A549 (cell line): ENCODE measurements around the gene KLF6. TPM values are rescaled to one million over a fixed set of nuclear protein-coding genes. Genes with fewer than 3 reads are reported as not detected.

ENCODE experiments used
- ATAC-seq, 2 experiments: fragments of 200-7000 bp in 1 of 2; fragments of >200 bp in 1 of 2; cut with Nextera tagmentation in 1 of 2; cut with Tn5 transposase in 1 of 2; 3 replicates each; pipeline versions ENCODE4 v1.8.0 to v1.9.1; 2018 to 2020; ENCODE audit warnings: mild to moderate bottlenecking in 1 of 2, moderate library complexity in 1 of 2
- CTCF ChIA-PET: fragments of 300-600 bp; sonication (Branson Sonifier 250); formaldehyde crosslinking; extraction: SDS; loops from one replicate; lab custom pipeline; 2021; ENCODE audit warnings: antibody characterized with exemption, inconsistent platforms; lab: Yijun Ruan, JAX
- POLR2A ChIA-PET: fragments of 350-600 bp; formaldehyde crosslinking; extraction: SDS; loops from one replicate; lab custom pipeline; 2021; ENCODE audit warnings: antibody characterized with exemption, inconsistent platforms; lab: Yijun Ruan, JAX
- DNase-seq, 2 experiments: peaks; one replicate each; pipeline versions ENCODE4 v3.0.0 to v3.0.0-alpha.2; 2011 to 2016; ENCODE audit warnings: low read depth in 1 of 2, low spot score in 1 of 2
- FAIRE-seq: peaks from 2 replicates; lab custom pipeline; 2011; peaks lifted over from hg19 to GRCh38; lab: Jason Lieb, UNC
- H3K27ac ChIP-seq, 2 experiments: fragments of >200 bp; sonication (Bioruptor Twin); formaldehyde crosslinking; 3 replicates each; pipeline ENCODE4 v1.5.1; 2016 to 2017
- H3K4me1 ChIP-seq: fragments of >200 bp; sonication (Bioruptor Twin); formaldehyde crosslinking; 3 replicates; pipeline ENCODE4 v1.6.1; 2016
- H3K4me2 ChIP-seq: fragments of >200 bp; sonication (Bioruptor Twin); formaldehyde crosslinking; 3 replicates; pipeline ENCODE4 v1.6.1; 2016
- H3K4me3 ChIP-seq: fragments of >200 bp; sonication (Bioruptor Twin); formaldehyde crosslinking; 3 replicates; pipeline ENCODE4 v1.5.1; 2016
- H3K9me3 ChIP-seq: fragments of >200 bp; sonication (Bioruptor Twin); formaldehyde crosslinking; 3 replicates; pipeline ENCODE4 v1.6.1; 2016
- BCL3 ChIP-seq: fragments of >200 bp; sonication (Bioruptor Twin); formaldehyde crosslinking; IDR thresholded peaks from 3 replicates; pipeline ENCODE4 v1.6.1; 2016
- CBX2 ChIP-seq: fragments of 200-600 bp; sonication (generic); IDR thresholded peaks from 2 replicates; pipeline ENCODE4 v1.6.1; 2016; ENCODE audit warnings: low read depth, mild to moderate bottlenecking, borderline replicate concordance
- CHD2 ChIP-seq: fragments of 150-350 bp; IDR thresholded peaks from 2 replicates; pipeline ENCODE4 v1.6.1; 2014; ENCODE audit warnings: low read length; ENCODE audit not compliant: partially characterized antibody
- CTCF ChIP-seq: fragments of >200 bp; sonication (Bioruptor Twin); formaldehyde crosslinking; IDR thresholded peaks from 3 replicates; pipeline ENCODE4 v1.5.1; 2016
- ELK1 ChIP-seq: fragments of 150-350 bp; IDR thresholded peaks from 2 replicates; pipeline ENCODE4 v1.6.1; 2014; ENCODE audit warnings: low read depth, mild to moderate bottlenecking, low read length
- FOSL2 ChIP-seq, 2 experiments: fragments of 450-650 bp in 1 of 2; fragments of >200 bp in 1 of 2; sonication (Bioruptor Twin) in 1 of 2; formaldehyde crosslinking; IDR thresholded peaks; 2 replicates each; pipeline versions ENCODE4 v1.5.0 to v1.6.1; 2016 to 2020; ENCODE audit warnings: mild to moderate bottlenecking in 1 of 2, moderate library complexity in 1 of 2
- GATA3 ChIP-seq: IDR thresholded peaks from 2 replicates; pipeline ENCODE4 v1.6.1; 2012; ENCODE audit warnings: borderline replicate concordance
- JUN ChIP-seq, 2 experiments: fragments of >200 bp; sonication (Bioruptor Twin); formaldehyde crosslinking; IDR thresholded peaks; 2 replicates in 1 of 2; 3 replicates in 1 of 2; pipeline ENCODE4 v1.6.1; 2016 to 2017
- MAX ChIP-seq: IDR thresholded peaks from 2 replicates; pipeline ENCODE4 v1.6.1; 2012
- NPAS2 ChIP-seq: fragments of 250-450 bp; sonication (Bioruptor Pico); IDR thresholded peaks from 2 replicates; pipeline ENCODE4 v1.8.0; 2022; ENCODE audit warnings: mild to moderate bottlenecking, moderate library complexity, borderline replicate concordance
- PBX3 ChIP-seq: IDR thresholded peaks from 2 replicates; pipeline ENCODE4 v1.6.1; 2012
- PHF8 ChIP-seq: fragments of 200-600 bp; sonication (generic); IDR thresholded peaks from 2 replicates; pipeline ENCODE4 v1.6.1; 2016; ENCODE audit warnings: low read depth, mild to moderate bottlenecking, antibody characterized with exemption, moderate library complexity, borderline replicate concordance
- POLR2AphosphoS2 ChIP-seq: conservative IDR thresholded peaks from 2 replicates; pipeline ENCODE4 v1.6.1; 2012; ENCODE audit warnings: low read length, improper control_type of control experiment, inconsistent platforms
- RARB ChIP-seq: fragments of 250-450 bp; sonication (Bioruptor Pico); IDR thresholded peaks from 2 replicates; pipeline ENCODE4 v1.8.0; 2021; ENCODE audit warnings: mild to moderate bottlenecking, moderate library complexity
- SMC3 ChIP-seq: fragments of >200 bp; sonication (Bioruptor Twin); formaldehyde crosslinking; IDR thresholded peaks from 3 replicates; pipeline ENCODE4 v1.6.1; 2018; ENCODE audit warnings: inconsistent platforms
- TP53 ChIP-seq: fragments of 250-450 bp; sonication (Bioruptor Pico); IDR thresholded peaks from 2 replicates; pipeline ENCODE4 v1.5.0; 2021; ENCODE audit warnings: mild to moderate bottlenecking, moderate library complexity
- ZSCAN20 ChIP-seq: fragments of 250-450 bp; sonication (Bioruptor Pico); IDR thresholded peaks from 2 replicates; pipeline ENCODE4 v1.8.0; 2022; ENCODE audit warnings: mild to moderate bottlenecking, moderate library complexity
- WGBS: methylation state at CpG from one replicate; pipeline ENCODE4 v1.1.6; 2017; ENCODE audit errors: missing lambda C conversion rate; 5-methylcytosine and 5-hydroxymethylcytosine counted together
- polyA plus RNA-seq, 4 experiments: library from polyadenylated mRNA; depleted of rRNA in 3 of 4; stranded (reverse); fragments of >200 nt; fragmentation: RNase III in 1 of 4; extraction: RNeasy Plus Mini Kit Qiagen cat#74134 plus additional on column Dnase treatment in 1 of 4; gene quantifications; 2 replicates in 3 of 4; 3 replicates in 1 of 4; pipeline ENCODE4 v1.2.3, GENCODE V29; 2011 to 2017

The KLF6 gene
- polyA plus RNA-seq, 2 of the 4 experiments (the other 2 are of a cell fraction) = 31.9 to 86.8 TPM

GRCh38 chr10:3754727-3755439 lies 30.1 kb downstream of the KLF6 start (continued):
- no peak for TF ChIP-seq ZSCAN20 (CRISPR knock-in tag)

- no peak for TF ChIP-seq FOSL2 (IDR thresholded peaks at IDR 0.05)
- no peak for TF ChIP-seq FOSL2 (CRISPR knock-in tag; IDR thresholded peaks at IDR 0.05)
- no peak for TF ChIP-seq PHF8
- TF ChIP-seq GATA3 = no peak
- TF ChIP-seq NPAS2 (CRISPR knock-in tag) = no peak
- TF ChIP-seq TP53 (CRISPR knock-in tag) = no peak
- TF ChIP-seq PBX3 = no peak
- no peak for TF ChIP-seq MAX
- no peak for TF ChIP-seq ELK1
- TF ChIP-seq POLR2AphosphoS2 = no peak
- no peak for TF ChIP-seq CHD2
- TF ChIP-seq SMC3 = no peak
- no peak for TF ChIP-seq RARB (CRISPR knock-in tag)
- no peak for TF ChIP-seq BCL3
- no peak for TF ChIP-seq CBX2
- TF ChIP-seq CTCF = no peak
- TF ChIP-seq JUN (IDR thresholded peaks at IDR 0.05) = no peak
- Histone ChIP-seq H3K4me3 (no peak overlapping the region), H3K27ac (0 out of 6 replicates have a peak overlapping the region, but pooled peaks of 1 of the 2 experiments have one; percentile 6), H3K9me3 (no peaks in the 10 kb centered on the region), H3K4me2 (no peak overlapping the region), H3K4me1 (peaks cover 17% of the 10 kb centered on the region)
- ATAC-seq (no peak), FAIRE-seq (no peak), DNase-seq (no peak)
- ChIA-PET POLR2A (no interaction called here), CTCF (no interaction called here)
- 91% methylated on average over 8 of the region's 8 CpGs for WGBS
These were observed 34.2 kb downstream of the KLF6 start for GRCh38 chr10:3750854-3751253.
